Liver (tissue), 9 donors: ENCODE data around the gene ALK. TPM values are rescaled to one million over a fixed set of nuclear protein-coding genes. Genes with fewer than 3 reads are reported as not detected.

Source experiments
- DNase-seq: peaks from one replicate; pipeline ENCODE4 v3.0.0-alpha.2; 2017; ENCODE audit warnings: low spot score
- H3K27ac ChIP-seq, 2 donors: one replicate each; pipeline ENCODE4 v1.7.0; 2013; ENCODE audit warnings: inconsistent platforms in 2 of 2, low read length in 2 of 2, control low read depth in 1 of 2, low read depth in 1 of 2, mild to moderate bottlenecking in 1 of 2
- H3K27me3 ChIP-seq, 4 donors: one replicate each; pipeline versions ENCODE4 v1.6.1 to v1.7.0; 2013; ENCODE audit warnings: low read length in 3 of 4, inconsistent platforms in 1 of 4, mild to moderate bottlenecking in 1 of 4, moderate library complexity in 1 of 4; ENCODE audit not compliant: control insufficient read depth in 4 of 4, insufficient read depth in 4 of 4
- H3K36me3 ChIP-seq, 4 donors: one replicate each; pipeline versions ENCODE4 v1.6.1 to v1.7.0; 2013; ENCODE audit warnings: low read length in 3 of 4, mild to moderate bottlenecking in 3 of 4, low read depth in 1 of 4, moderate library complexity in 1 of 4; ENCODE audit not compliant: control insufficient read depth in 4 of 4, insufficient read depth in 3 of 4
- H3K4me1 ChIP-seq, 4 donors: one replicate each; pipeline versions ENCODE4 v1.6.1 to v1.7.0; 2013; ENCODE audit warnings: low read length in 3 of 4, mild to moderate bottlenecking in 3 of 4, moderate library complexity in 1 of 4; ENCODE audit not compliant: control insufficient read depth in 4 of 4, insufficient read depth in 4 of 4
- H3K4me3 ChIP-seq, 3 donors: one replicate each; pipeline versions ENCODE4 v1.6.1 to v1.7.0; 2013; ENCODE audit warnings: low read length in 3 of 3, control low read depth in 1 of 3, low read depth in 1 of 3, mild to moderate bottlenecking in 1 of 3
- H3K9ac ChIP-seq, 2 donors: one replicate each; pipeline ENCODE4 v1.7.0; 2013; ENCODE audit warnings: low read length in 2 of 2, mild to moderate bottlenecking in 2 of 2, moderate library complexity in 2 of 2, control low read depth in 1 of 2, low read depth in 1 of 2
- H3K9me3 ChIP-seq, 4 donors: one replicate each; pipeline versions ENCODE4 v1.6.1 to v1.7.0; 2013; ENCODE audit warnings: low read length in 3 of 4; ENCODE audit not compliant: control insufficient read depth in 4 of 4
- ATF3 ChIP-seq: IDR thresholded peaks from 2 replicates; pipeline ENCODE4 v1.6.1; 2016; ENCODE audit warnings: antibody characterized with exemption
- CTCF ChIP-seq: fragments of 150-350 bp; IDR thresholded peaks from 2 replicates; pipeline ENCODE4 v1.5.1; 2017; ENCODE audit warnings: improper control_type of control experiment, low read depth, low read length; ENCODE audit not compliant: missing input control
- EGR1 ChIP-seq, 2 donors: IDR thresholded peaks; 2 replicates each; pipeline ENCODE4 v1.6.1; 2016 to 2018; ENCODE audit warnings: antibody characterized with exemption in 2 of 2, low read depth in 2 of 2
- FOXA1 ChIP-seq: IDR thresholded peaks from 2 replicates; pipeline ENCODE4 v1.6.1; 2016; ENCODE audit warnings: antibody characterized with exemption
- FOXA2 ChIP-seq: IDR thresholded peaks from 2 replicates; pipeline ENCODE4 v1.6.1; 2016; ENCODE audit warnings: antibody characterized with exemption
- GABPA ChIP-seq, 2 donors: IDR thresholded peaks in 1 of 2; conservative IDR thresholded peaks in 1 of 2; 2 replicates each; pipeline ENCODE4 v1.6.1; 2016; ENCODE audit warnings: antibody characterized with exemption in 2 of 2, mild to moderate bottlenecking in 1 of 2, moderate library complexity in 1 of 2
- HNF4A ChIP-seq, 2 donors: conservative IDR thresholded peaks; 2 replicates each; pipeline ENCODE4 v1.6.1; 2016; ENCODE audit warnings: antibody characterized with exemption in 2 of 2, mild to moderate bottlenecking in 2 of 2
- HNF4G ChIP-seq: IDR thresholded peaks from 2 replicates; pipeline ENCODE4 v1.6.1; 2016; ENCODE audit warnings: antibody characterized with exemption
- JUND ChIP-seq, 2 donors: IDR thresholded peaks; 2 replicates each; pipeline ENCODE4 v1.6.1; 2016; ENCODE audit warnings: antibody characterized with exemption in 2 of 2
- MAX ChIP-seq: IDR thresholded peaks from 2 replicates; pipeline ENCODE4 v1.6.1; 2016; ENCODE audit warnings: antibody characterized with exemption
- NR2F2 ChIP-seq: IDR thresholded peaks from 2 replicates; pipeline ENCODE4 v1.6.1; 2016; ENCODE audit warnings: antibody characterized with exemption
- RAD21 ChIP-seq, 2 donors: IDR thresholded peaks; 2 replicates each; pipeline ENCODE4 v1.6.1; 2016; ENCODE audit warnings: antibody characterized with exemption in 2 of 2, mild to moderate bottlenecking in 2 of 2
- REST ChIP-seq: IDR thresholded peaks from 2 replicates; pipeline ENCODE4 v1.6.1; 2016; ENCODE audit warnings: antibody characterized with exemption, mild to moderate bottlenecking
- RXRA ChIP-seq, 2 donors: IDR thresholded peaks; 2 replicates each; pipeline ENCODE4 v1.6.1; 2017 to 2018; ENCODE audit warnings: antibody characterized with exemption in 2 of 2, mild to moderate bottlenecking in 1 of 2
- SP1 ChIP-seq: IDR thresholded peaks from 2 replicates; pipeline ENCODE4 v1.6.1; 2018; ENCODE audit warnings: antibody characterized with exemption, mild to moderate bottlenecking
- TAF1 ChIP-seq: conservative IDR thresholded peaks from 2 replicates; pipeline ENCODE4 v1.6.1; 2016; ENCODE audit warnings: antibody characterized with exemption, mild to moderate bottlenecking
- YY1 ChIP-seq: IDR thresholded peaks from 2 replicates; pipeline ENCODE4 v1.6.1; 2016; ENCODE audit warnings: antibody characterized with exemption, mild to moderate bottlenecking
- WGBS: extraction: QIAGEN DNeasy Blood & Tissue Kit; methylation state at CpG from one replicate; pipeline ENCODE4 v1.1.7; 2013; 5-methylcytosine and 5-hydroxymethylcytosine counted together
- polyA plus RNA-seq, 2 donors: library from polyadenylated mRNA; stranded (reverse) in 1 of 2; unstranded in 1 of 2; fragments of 200-250 nt in 1 of 2; fragments of >200 nt in 1 of 2; fragmentation: Nextera tagmentation in 1 of 2; extraction: Ambion mirVana in 1 of 2; gene quantifications; one replicate each; pipeline versions ENCODE4 v1.2.1 to v1.2.3, GENCODE V29; 2013 to 2015
- total RNA-seq, 2 donors: library from RNA; depleted of rRNA; stranded (reverse); fragments of >200 nt; gene quantifications; one replicate each; pipeline ENCODE4 v1.2.3, GENCODE V29; 2014
- TF ChIP-seq, protein P1 (sequence below): IDR thresholded peaks from 2 replicates; pipeline ENCODE4 v1.6.1; 2016; ENCODE audit warnings: antibody characterized with exemption
- donor health status: healthy.
- donor health status: healthy.
- donor health status: healthy.
- donor health status: healthy.
- donor health status: healthy.

The ALK gene
- total and polyA plus RNA-seq, 4 donors, result under 0.01 TPM; not detected in 3

DNA sequence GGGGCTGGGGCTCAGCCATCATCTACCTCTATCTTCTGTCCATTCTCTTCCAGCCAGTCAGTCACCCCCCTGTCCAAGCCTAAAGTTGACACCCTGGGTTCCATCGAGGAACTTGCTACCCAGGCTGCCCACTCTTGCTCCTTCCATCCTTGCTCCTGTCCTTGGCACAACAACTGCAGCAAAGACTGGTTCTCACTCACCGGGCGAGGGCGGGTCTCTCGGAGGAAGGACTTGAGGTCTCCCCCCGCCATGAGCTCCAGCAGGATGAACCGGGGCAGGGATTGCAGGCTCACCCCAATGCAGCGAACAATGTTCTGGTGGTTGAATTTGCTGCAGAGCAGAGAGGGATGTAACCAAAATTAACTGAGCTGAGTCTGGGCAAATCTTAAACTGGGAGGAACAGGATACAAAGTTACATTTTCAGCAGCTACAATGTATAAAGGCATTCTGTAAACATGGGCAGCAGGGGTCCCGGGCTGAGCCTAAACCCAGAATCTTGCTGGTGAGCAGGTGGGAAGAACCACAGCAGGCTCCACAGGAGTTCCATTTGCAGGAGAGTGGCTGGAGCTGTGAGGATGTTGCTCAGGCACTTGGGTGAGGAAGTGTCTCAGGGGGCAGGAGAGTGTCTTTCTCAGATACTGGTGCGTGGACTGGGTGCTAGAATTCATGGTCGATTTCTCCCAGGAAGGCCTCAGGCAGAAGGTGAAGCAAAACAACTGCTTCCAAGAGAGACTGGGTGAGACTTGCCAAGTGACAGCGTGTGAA is 700.7 kb downstream of the ALK start:
- Histone ChIP-seq H3K36me3 (no peaks in the 10 kb centered on the region), H3K4me3 (no peak overlapping the region), H3K27ac (no peak overlapping the region), H3K9me3 (no peaks in the 10 kb centered on the region), H3K9ac (no peak overlapping the region), H3K27me3 (peaks cover 0 to 2% (median 0%) of the 10 kb centered on the region in 4 donors), H3K4me1 (no peaks in the 10 kb centered on the region)
- DNase-seq, result no peak
- TF ChIP-seq FOXA2, result no peak
- TF ChIP-seq HNF4G, result no peak
- TF ChIP-seq FOXA1, result no peak
- no peak for TF ChIP-seq RAD21 (IDR thresholded peaks at IDR 0.05)
- TF ChIP-seq CTCF, result no peak
- no peak for TF ChIP-seq RXRA (IDR thresholded peaks at IDR 0.05)
- TF ChIP-seq TAF1, result no peak
- TF ChIP-seq HNF4A (conservative IDR thresholded peaks at IDR 0.05), result no peak
- no peak for TF ChIP-seq REST
- TF ChIP-seq GABPA (IDR thresholded peaks at IDR 0.05 in 1 of 2, conservative IDR thresholded peaks at IDR 0.05 in 1 of 2), result no peak
- no peak for TF ChIP-seq ATF3
- no peak for TF ChIP-seq YY1
- TF ChIP-seq EGR1 (IDR thresholded peaks at IDR 0.05; ENCODE audit: low read depth in 2 of 2), result no peak
- TF ChIP-seq SP1, result no peak
- TF ChIP-seq JUND (IDR thresholded peaks at IDR 0.05), result no peak
- TF ChIP-seq, protein P1, sequence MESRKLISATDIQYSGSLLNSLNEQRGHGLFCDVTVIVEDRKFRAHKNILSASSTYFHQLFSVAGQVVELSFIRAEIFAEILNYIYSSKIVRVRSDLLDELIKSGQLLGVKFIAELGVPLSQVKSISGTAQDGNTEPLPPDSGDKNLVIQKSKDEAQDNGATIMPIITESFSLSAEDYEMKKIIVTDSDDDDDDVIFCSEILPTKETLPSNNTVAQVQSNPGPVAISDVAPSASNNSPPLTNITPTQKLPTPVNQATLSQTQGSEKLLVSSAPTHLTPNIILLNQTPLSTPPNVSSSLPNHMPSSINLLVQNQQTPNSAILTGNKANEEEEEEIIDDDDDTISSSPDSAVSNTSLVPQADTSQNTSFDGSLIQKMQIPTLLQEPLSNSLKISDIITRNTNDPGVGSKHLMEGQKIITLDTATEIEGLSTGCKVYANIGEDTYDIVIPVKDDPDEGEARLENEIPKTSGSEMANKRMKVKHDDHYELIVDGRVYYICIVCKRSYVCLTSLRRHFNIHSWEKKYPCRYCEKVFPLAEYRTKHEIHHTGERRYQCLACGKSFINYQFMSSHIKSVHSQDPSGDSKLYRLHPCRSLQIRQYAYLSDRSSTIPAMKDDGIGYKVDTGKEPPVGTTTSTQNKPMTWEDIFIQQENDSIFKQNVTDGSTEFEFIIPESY, result no peak
- TF ChIP-seq NR2F2, result no peak
- no peak for TF ChIP-seq MAX
- WGBS, result 81% methylated on average over 12 of the region's 12 CpGs
